Ramos (cell line): Measurements from ENCODE around the gene CPLANE2.
"Not testable (repeated sequence)": the region's sequence is repeated elsewhere in the genome, so short reads cannot be mapped to it uniquely, and the experiment has no call there.

Experiments used
- in situ Hi-C: fragments of 300-500 bp; cut with MboI; formaldehyde crosslinking; loops from one replicate; pipeline ENCODE4 v1.14.3; 2022; ENCODE audit warnings: low sequenced_read_pairs; ENCODE audit not compliant: unreplicated experiment

Gene CPLANE2

GRCh38 chr1:16231331-16232315 is 5.4 kb downstream of the CPLANE2 start:
- in situ Hi-C loops, result no loop called here

GRCh38 chr1:16230744-16231143 is 6.2 kb downstream of the CPLANE2 start:
- in situ Hi-C loops, result no loop called here

GRCh38 chr1:16229976-16230740 is 6.8 kb downstream of the CPLANE2 start:
- in situ Hi-C loops, result no loop called here

- in situ Hi-C loops, result no loop called here
These were observed 10.3 kb downstream of the CPLANE2 start for GRCh38 chr1:16226490-16227179.

- in situ Hi-C loops, result no loop called here
These were observed 10.9 kb downstream of the CPLANE2 start for GRCh38 chr1:16226129-16226489.

GRCh38 chr1:16224472-16224871 is 12.5 kb downstream of the CPLANE2 start:
- in situ Hi-C loops, result no loop called here

GRCh38 chr1:16222716-16223115 is 14.3 kb downstream of the CPLANE2 start:
- in situ Hi-C loops, result not testable (repeated sequence)

- in situ Hi-C loops, result no loop called here
These were observed 15.5 kb downstream of the CPLANE2 start for GRCh38 chr1:16221499-16221898.

GRCh38 chr1:16219968-16220500 is 16.9 kb downstream of the CPLANE2 start:
- in situ Hi-C loops, result no loop called here

- in situ Hi-C loops, result no loop called here
These were observed 18.3 kb downstream of the CPLANE2 start for GRCh38 chr1:16218674-16219071.

GRCh38 chr1:16218014-16218673 is 18.8 kb downstream of the CPLANE2 start:
- in situ Hi-C loops, result no loop called here

GRCh38 chr1:16217061-16217785 is 19.8 kb downstream of the CPLANE2 start:
- in situ Hi-C loops, result no loop called here

GRCh38 chr1:16215882-16216753 is 20.9 kb downstream of the CPLANE2 start:
- in situ Hi-C loops, result no loop called here

GRCh38 chr1:16215240-16215639 is 21.7 kb downstream of the CPLANE2 start:
- in situ Hi-C loops, result not testable (repeated sequence)

- in situ Hi-C loops, result not testable (repeated sequence)
These were observed 23.4 kb downstream of the CPLANE2 start for GRCh38 chr1:16213544-16213943.

- in situ Hi-C loops, result no loop called here
These were observed 24.0 kb downstream of the CPLANE2 start for GRCh38 chr1:16213013-16213412.

- in situ Hi-C loops, result no loop called here
These were observed 24.6 kb downstream of the CPLANE2 start, which contains the start of gene ARHGEF19 for GRCh38 chr1:16212251-16212961. Gene ARHGEF19, minus strand, starts transcription at chr1:16212652. Its CDS starts 3,598 bp downstream, at chr1:16209054.

GRCh38 chr1:16211824-16212223 is 25.2 kb downstream of the CPLANE2 start:
- in situ Hi-C loops, result no loop called here
